ENCODE measurements around the gene TRMT61A.

The TRMT61A gene

GRCh38 chr14:103544388-103545218, 15.6 kb downstream of the TRMT61A start:
- peaks cover 13% of the 10 kb centered on the region for H3K4me1 Mint-ChIP-seq
- no peaks in the 10 kb centered on the region for H3K9me3 Mint-ChIP-seq
- ATAC-seq = no peak
- no peak overlapping the region for H3K27ac Mint-ChIP-seq
- no peak overlapping the region for H3K4me3 Mint-ChIP-seq
- H3K36me3 Mint-ChIP-seq = no peaks in the 10 kb centered on the region
- peaks cover 12% of the 10 kb centered on the region for H3K27me3 Mint-ChIP-seq

DNA sequence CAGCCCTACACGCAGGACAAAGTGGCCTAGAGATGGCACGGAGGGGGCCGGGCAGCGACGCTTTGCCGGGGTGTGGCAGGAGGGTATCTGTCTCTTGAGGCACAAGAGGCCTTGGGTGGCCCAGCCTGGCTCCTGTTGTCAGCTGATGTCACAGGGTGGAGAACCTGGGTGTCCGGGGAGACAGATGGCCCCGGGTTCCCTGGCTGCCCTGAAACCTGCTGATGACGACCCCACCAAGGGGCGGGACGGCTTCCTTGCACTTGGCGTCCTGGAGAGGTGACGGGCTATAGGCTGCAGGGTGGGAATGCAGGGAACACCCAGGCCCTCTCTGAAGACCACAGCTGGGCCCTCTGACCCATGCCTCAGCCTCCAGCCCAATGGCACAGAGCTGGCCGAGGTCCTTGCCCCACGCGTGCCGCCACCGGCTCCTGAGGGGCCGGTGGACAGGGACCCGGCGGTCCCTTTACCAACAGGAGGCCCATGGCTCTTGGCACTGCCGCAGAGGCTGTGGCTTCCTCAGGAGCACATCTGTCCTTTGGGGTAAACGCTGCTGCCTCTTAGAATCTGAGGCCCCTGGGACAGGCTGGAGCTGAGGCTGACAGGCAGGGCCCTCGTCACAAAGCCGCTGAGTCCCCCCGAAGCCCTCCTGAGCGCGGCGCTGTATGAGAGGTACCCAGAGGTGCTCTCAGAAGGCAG, 16.4 kb downstream of the TRMT61A start:
- no peaks in the 10 kb centered on the region for H3K9me3 Mint-ChIP-seq
- no peaks in the 10 kb centered on the region for H3K36me3 Mint-ChIP-seq
- no peak for ATAC-seq
- peaks cover 19% of the 10 kb centered on the region for H3K4me1 Mint-ChIP-seq
- no peak overlapping the region for H3K27ac Mint-ChIP-seq
- H3K27me3 Mint-ChIP-seq = peaks cover 12% of the 10 kb centered on the region
- no peak overlapping the region for H3K4me3 Mint-ChIP-seq

GRCh38 chr14:103545915-103546651, 17.1 kb downstream of the TRMT61A start:
- no peak for ATAC-seq
- H3K36me3 Mint-ChIP-seq = no peaks in the 10 kb centered on the region
- H3K4me1 Mint-ChIP-seq = peaks cover 19% of the 10 kb centered on the region
- peaks cover 12% of the 10 kb centered on the region for H3K27me3 Mint-ChIP-seq
- no peaks in the 10 kb centered on the region for H3K9me3 Mint-ChIP-seq
- H3K4me3 Mint-ChIP-seq = no peak overlapping the region
- H3K27ac Mint-ChIP-seq = no peak overlapping the region

DNA sequence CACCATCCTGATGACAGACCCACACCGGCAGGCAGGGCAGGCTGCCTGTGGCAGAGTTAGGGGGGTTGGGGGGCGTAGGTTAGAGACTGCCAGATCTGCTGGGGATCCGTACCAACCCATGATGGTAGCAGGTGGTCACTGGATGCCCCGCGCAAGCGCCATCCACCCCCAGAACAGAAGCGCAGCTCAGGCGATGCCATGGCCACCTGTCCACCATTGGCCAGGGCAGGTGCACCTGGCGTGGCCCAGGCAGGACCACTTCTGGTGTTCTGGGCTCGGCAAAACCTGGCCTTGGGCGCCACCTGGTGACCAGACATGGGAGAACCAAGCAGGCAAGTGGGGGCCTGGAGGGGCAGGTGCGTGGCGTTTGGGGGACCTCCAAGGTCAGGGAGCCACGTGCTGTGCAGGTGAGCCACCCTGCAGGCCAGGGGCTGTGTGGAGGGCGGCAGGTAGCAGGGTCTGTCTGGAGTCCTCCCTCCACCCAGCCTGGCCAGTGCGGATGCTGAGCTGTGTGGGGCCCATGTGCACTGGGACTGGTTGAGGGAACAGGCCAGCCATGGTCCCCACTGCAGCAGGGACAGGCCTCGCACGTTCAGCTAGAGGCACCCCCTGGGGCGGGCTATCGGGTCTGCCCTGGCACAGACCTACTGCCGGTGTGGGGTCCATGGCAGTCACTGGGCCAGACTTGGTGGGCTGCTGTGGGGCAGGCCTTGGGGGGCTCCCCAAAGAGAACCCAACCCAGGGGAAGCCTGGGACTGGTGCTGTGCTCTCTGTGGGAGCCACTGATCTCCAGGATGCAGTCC, 17.9 kb downstream of the TRMT61A start:
- Mint-ChIP-seq H3K4me3 (no peak overlapping the region), H3K27ac (no peak overlapping the region), H3K4me1 (peaks cover 24% of the 10 kb centered on the region), H3K9me3 (no peaks in the 10 kb centered on the region), H3K27me3 (peaks cover 6% of the 10 kb centered on the region), H3K36me3 (no peaks in the 10 kb centered on the region)
- peak; percentile 74 for ATAC-seq

DNA sequence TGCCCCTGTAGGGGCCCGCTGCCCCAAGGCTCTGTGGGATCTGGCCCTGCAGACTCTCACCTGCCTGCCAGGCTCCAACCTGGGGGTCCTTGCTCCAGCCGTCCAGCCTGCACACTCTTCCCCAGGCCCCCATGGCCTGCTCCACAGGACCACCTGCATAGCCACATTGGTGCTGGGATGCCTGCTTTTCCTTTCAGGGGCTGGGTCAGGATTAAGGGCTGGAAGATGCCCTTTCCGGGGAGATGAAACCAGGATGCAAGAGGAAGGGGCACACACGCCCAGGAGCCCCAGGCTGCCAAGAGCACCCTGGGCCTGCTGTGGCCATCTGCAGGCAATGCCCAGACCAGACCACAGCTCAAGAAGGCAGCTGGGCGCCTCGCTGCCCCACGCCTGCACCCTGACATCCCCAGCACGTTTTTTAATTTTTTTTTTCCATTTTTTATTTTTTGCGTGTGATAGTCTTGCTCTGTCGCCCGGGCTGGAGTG, 18.5 kb downstream of the TRMT61A start:
- H3K27ac Mint-ChIP-seq = no peak overlapping the region
- H3K36me3 Mint-ChIP-seq = peaks cover 4% of the 10 kb centered on the region
- no peak for ATAC-seq
- H3K4me1 Mint-ChIP-seq = peaks cover 25% of the 10 kb centered on the region
- H3K27me3 Mint-ChIP-seq = no peaks in the 10 kb centered on the region
- H3K9me3 Mint-ChIP-seq = no peaks in the 10 kb centered on the region
- H3K4me3 Mint-ChIP-seq = no peak overlapping the region

GRCh38 chr14:103547941-103548462, 19.0 kb downstream of the TRMT61A start:
- Mint-ChIP-seq H3K4me3 (no peak overlapping the region), H3K27me3 (no peaks in the 10 kb centered on the region), H3K36me3 (peaks cover 9% of the 10 kb centered on the region), H3K27ac (no peak overlapping the region), H3K9me3 (no peaks in the 10 kb centered on the region), H3K4me1 (peaks cover 25% of the 10 kb centered on the region)
- ATAC-seq = no peak

GRCh38 chr14:103548463-103549351, 19.7 kb downstream of the TRMT61A start:
- H3K27me3 Mint-ChIP-seq = no peaks in the 10 kb centered on the region
- H3K36me3 Mint-ChIP-seq = peaks cover 9% of the 10 kb centered on the region
- H3K4me1 Mint-ChIP-seq = peaks cover 25% of the 10 kb centered on the region
- no peak overlapping the region for H3K4me3 Mint-ChIP-seq
- no peak overlapping the region for H3K27ac Mint-ChIP-seq
- no peak for ATAC-seq
- no peaks in the 10 kb centered on the region for H3K9me3 Mint-ChIP-seq

- Mint-ChIP-seq H3K36me3 (peaks cover 9% of the 10 kb centered on the region), H3K27me3 (no peaks in the 10 kb centered on the region), H3K4me1 (peaks cover 25% of the 10 kb centered on the region), H3K9me3 (no peaks in the 10 kb centered on the region), H3K27ac (no peak overlapping the region), H3K4me3 (no peak overlapping the region)
- no peak for ATAC-seq
Observed at GRCh38 chr14:103549361-103550311, 20.6 kb downstream of the TRMT61A start.

DNA sequence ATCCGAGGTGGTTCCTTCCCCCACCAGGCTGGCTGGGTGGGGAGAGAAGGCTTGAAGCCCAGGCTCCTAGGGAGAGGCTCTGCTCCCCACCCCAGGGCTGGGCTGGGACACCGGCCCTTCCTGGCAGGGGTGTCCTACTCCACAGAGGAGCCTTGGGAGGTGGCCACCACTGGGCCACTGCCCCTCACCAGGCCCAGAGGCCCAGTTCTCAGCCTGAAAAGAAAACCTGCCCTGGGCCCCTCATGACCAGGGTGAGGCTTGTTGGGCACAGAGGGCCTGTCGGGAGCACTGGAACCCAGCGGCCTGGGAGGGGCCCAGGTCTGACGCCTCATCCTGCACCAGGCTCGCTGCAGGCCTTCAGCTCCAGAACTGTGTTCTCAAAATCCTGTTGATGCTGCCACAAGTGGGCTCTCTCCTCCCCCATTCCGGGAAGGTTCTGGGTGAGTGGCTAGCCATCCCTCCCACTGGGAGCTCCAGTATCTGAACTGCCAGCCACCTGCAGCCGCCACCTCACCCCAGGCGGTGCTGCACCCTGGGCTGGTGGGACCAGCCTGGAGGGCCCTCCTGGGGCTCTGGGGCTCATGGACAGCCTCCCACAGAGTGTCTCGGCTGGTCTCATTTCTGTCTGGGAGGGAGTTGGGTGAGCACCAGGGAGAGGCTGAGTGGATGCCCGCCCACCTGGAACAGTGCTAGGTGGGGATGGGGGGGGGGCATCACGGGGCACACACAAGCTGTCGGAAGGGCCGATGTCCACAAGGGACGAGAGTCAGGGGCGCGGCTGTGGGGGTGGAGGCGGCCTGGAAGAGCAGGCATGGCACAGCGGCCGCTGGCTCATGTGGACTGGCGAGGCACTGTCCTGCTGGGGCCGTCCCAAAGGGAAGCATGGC, 21.7 kb downstream of the TRMT61A start:
- no peak for ATAC-seq
- no peaks in the 10 kb centered on the region for H3K27me3 Mint-ChIP-seq
- peaks cover 9% of the 10 kb centered on the region for H3K36me3 Mint-ChIP-seq
- no peak overlapping the region for H3K27ac Mint-ChIP-seq
- no peak overlapping the region for H3K4me3 Mint-ChIP-seq
- no peaks in the 10 kb centered on the region for H3K9me3 Mint-ChIP-seq
- H3K4me1 Mint-ChIP-seq = peaks cover 30% of the 10 kb centered on the region

GRCh38 chr14:103551338-103551762, 22.4 kb downstream of the TRMT61A start:
- ATAC-seq = no peak
- Mint-ChIP-seq H3K36me3 (peaks cover 9% of the 10 kb centered on the region), H3K9me3 (no peaks in the 10 kb centered on the region), H3K4me3 (no peak overlapping the region), H3K4me1 (peaks cover 31% of the 10 kb centered on the region), H3K27me3 (no peaks in the 10 kb centered on the region), H3K27ac (no peak overlapping the region)

DNA sequence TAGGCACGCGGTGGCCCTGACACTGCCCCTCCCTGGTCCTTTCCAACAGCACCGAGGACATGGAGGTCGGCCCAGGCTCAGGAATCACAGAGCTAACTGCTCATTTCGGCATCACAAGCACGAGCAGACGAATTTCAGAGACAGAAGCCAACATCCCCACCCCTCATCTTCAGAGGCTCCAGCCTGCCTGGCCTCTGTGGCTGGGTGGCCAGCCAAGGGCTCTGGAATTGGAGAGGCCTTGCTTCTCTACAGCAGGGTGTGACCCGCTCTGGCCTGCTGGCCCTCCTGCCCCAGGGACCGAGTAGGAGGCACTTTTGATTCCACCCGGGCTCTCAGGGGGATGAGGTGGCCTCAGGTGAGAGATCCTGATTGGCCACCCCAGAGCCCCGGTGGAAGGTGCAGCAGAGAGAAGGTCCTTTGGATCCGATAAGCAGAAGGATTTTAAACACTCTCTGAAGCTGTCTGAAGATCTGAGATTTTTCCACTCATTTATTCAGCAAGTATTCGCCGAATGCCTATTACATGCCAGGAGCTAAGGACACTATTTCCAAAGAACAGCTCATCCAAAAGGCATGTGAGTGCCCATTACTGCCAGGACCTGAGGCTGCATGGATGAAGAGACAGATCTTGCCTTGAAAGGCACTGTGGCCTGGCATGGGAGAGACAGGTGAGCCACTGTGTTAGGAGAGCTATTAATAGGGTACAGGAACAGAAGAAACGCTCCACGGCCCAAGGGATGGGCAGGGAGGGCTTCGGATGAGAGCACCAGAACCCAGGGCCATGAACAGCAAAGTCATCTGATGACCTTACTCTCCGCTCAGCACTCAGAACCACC, 23.2 kb downstream of the TRMT61A start:
- Mint-ChIP-seq H3K9me3 (no peaks in the 10 kb centered on the region), H3K27me3 (no peaks in the 10 kb centered on the region), H3K4me1 (peaks cover 25% of the 10 kb centered on the region), H3K27ac (no peak overlapping the region), H3K4me3 (no peak overlapping the region), H3K36me3 (peaks cover 9% of the 10 kb centered on the region)
- ATAC-seq = no peak

Measured in stimulated activated memory B cell treated with anti-CD40 and anti-IgM and Interleukin-4, amounts not matched to agents 10 μg/mL and 1 μg/mL and 100 μg/mL, for 72 hours (primary cell).